Activated CD8-positive, alpha-beta T cell treated with anti-CD3 and anti-CD28 coated beads for 36 hours (primary cell): ENCODE results near the gene ACTL7A. TPM values are rescaled to one million over a fixed set of nuclear protein-coding genes. Genes with fewer than 3 reads are reported as not detected.

ENCODE experiments used
- ATAC-seq: fragments of 200-7000 bp; cut with Tn5 transposase; one replicate; pipeline ENCODE4 v1.10.0; 2021; ENCODE audit warnings: mild to moderate bottlenecking, moderate library complexity
- CTCF ChIA-PET: fragments of 350-600 bp; sonication (Branson Sonifier 250); formaldehyde crosslinking; loops from one replicate; lab custom pipeline; 2021; ENCODE audit warnings: antibody characterized with exemption; lab: Charles Lee
- POLR2A ChIA-PET: fragments of 350-600 bp; sonication (Branson Sonifier 250); formaldehyde crosslinking; loops from one replicate; lab custom pipeline; 2021; ENCODE audit warnings: antibody characterized with exemption; lab: Charles Lee
- DNase-seq: peaks from one replicate; pipeline ENCODE4 v3.0.0-alpha.2; 2020
- H3K27ac Mint-ChIP-seq: one replicate; pipeline ENCODE4 v1.8.0; 2021; ENCODE audit warnings: mild to moderate bottlenecking, mixed read lengths
- H3K27me3 Mint-ChIP-seq: one replicate; pipeline ENCODE4 v1.8.0; 2021; ENCODE audit warnings: mixed read lengths
- H3K36me3 Mint-ChIP-seq: one replicate; pipeline ENCODE4 v1.8.0; 2021; ENCODE audit warnings: low read depth, mixed read lengths
- H3K4me1 Mint-ChIP-seq: one replicate; pipeline ENCODE4 v1.8.0; 2021; ENCODE audit warnings: low read depth, mixed read lengths
- H3K4me3 Mint-ChIP-seq: one replicate; pipeline ENCODE4 v1.8.0; 2021; ENCODE audit warnings: mild to moderate bottlenecking, moderate library complexity, mixed read lengths
- H3K9me3 Mint-ChIP-seq: one replicate; pipeline ENCODE4 v1.8.0; 2021; ENCODE audit warnings: mixed read lengths
- intact Hi-C: fragments of 100-400 bp; cut with micrococcal nuclease; formaldehyde crosslinking; loops from one replicate; pipeline ENCODE4 v1.10.0; 2022
- total RNA-seq, 2 experiments: library from RNA; stranded (reverse); gene quantifications; one replicate each; pipeline ENCODE4 v1.2.3, GENCODE V29; 2021
- TF ChIP-seq, protein P1 (sequence below): fragments of 200-600 bp; IDR thresholded peaks from one replicate; pipeline ENCODE4 v1.8.0; 2022; ENCODE audit warnings: antibody characterized with exemption, mild to moderate bottlenecking

The ACTL7A gene
- total RNA-seq, 2 experiments from 2014 or later = not detected

- ChIA-PET CTCF (no interaction called here), POLR2A (no interaction called here)
- Mint-ChIP-seq H3K4me3 (no peak overlapping the region), H3K9me3 (no peaks in the 10 kb centered on the region), H3K27me3 (no peaks in the 10 kb centered on the region), H3K36me3 (peaks cover 38% of the 10 kb centered on the region), H3K4me1 (no peaks in the 10 kb centered on the region), H3K27ac (no peak overlapping the region)
- intact Hi-C loops = no loop called here
- ATAC-seq (no peak), DNase-seq (no peak)
- TF ChIP-seq, protein P1, sequence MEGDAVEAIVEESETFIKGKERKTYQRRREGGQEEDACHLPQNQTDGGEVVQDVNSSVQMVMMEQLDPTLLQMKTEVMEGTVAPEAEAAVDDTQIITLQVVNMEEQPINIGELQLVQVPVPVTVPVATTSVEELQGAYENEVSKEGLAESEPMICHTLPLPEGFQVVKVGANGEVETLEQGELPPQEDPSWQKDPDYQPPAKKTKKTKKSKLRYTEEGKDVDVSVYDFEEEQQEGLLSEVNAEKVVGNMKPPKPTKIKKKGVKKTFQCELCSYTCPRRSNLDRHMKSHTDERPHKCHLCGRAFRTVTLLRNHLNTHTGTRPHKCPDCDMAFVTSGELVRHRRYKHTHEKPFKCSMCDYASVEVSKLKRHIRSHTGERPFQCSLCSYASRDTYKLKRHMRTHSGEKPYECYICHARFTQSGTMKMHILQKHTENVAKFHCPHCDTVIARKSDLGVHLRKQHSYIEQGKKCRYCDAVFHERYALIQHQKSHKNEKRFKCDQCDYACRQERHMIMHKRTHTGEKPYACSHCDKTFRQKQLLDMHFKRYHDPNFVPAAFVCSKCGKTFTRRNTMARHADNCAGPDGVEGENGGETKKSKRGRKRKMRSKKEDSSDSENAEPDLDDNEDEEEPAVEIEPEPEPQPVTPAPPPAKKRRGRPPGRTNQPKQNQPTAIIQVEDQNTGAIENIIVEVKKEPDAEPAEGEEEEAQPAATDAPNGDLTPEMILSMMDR = no peak
Observed at GRCh38 chr9:108867829-108868228, 5.8 kb downstream of the ACTL7A start.

- ATAC-seq = no peak
- no peaks in the 10 kb centered on the region for H3K27me3 Mint-ChIP-seq
- H3K4me1 Mint-ChIP-seq = no peaks in the 10 kb centered on the region
- no peak for DNase-seq
- TF ChIP-seq, protein P1 = no peak
- ChIA-PET POLR2A (no interaction called here), CTCF (no interaction called here)
- peaks cover 49% of the 10 kb centered on the region for H3K36me3 Mint-ChIP-seq
- H3K9me3 Mint-ChIP-seq = no peaks in the 10 kb centered on the region
- H3K27ac Mint-ChIP-seq = no peak overlapping the region
- intact Hi-C loops = no loop called here
- no peak overlapping the region for H3K4me3 Mint-ChIP-seq
Observed at GRCh38 chr9:108869092-108869725, 7.1 kb downstream of the ACTL7A start.

DNA sequence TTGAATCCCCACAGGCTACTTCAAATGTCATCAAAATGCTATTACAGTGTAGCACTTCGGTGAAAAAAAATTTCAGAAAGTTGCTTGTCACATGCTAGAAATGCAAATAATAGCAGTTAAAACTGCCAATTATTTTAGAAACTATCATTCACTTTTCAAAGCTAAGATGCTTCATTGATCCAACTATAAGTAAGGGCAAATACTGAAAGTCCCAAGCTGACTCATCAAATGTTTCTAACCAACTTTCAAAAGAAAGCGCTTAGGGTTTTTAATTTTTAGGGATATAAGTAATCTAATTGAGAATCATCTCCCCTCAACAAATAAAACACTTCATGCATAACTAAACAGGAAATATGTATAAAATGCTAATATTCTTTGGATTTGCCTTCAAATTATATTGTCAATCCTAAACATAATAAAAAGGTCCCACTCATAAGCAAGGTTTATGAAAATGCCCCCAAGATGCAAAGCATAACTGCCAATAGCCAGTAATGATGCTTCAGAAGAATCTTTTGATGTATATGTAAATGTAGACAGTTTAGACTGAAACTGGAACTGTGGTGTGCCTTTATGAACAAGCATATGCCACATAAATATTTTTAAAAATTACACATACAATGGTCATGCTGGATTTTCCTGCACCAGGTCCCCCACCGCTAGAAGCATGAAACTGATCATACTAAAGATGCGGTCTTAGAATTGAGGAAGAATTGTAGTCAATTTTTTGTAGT lies 12.2 kb downstream of the ACTL7A start:
- CTCF ChIA-PET = interaction anchor here (0.6 kb wide), 1 partner anchor 368 kb away, joined by 3 read pairs; no protein-coding TSS in a partner anchor
- intact Hi-C loops = no loop called here
- no peak for ATAC-seq

DNA sequence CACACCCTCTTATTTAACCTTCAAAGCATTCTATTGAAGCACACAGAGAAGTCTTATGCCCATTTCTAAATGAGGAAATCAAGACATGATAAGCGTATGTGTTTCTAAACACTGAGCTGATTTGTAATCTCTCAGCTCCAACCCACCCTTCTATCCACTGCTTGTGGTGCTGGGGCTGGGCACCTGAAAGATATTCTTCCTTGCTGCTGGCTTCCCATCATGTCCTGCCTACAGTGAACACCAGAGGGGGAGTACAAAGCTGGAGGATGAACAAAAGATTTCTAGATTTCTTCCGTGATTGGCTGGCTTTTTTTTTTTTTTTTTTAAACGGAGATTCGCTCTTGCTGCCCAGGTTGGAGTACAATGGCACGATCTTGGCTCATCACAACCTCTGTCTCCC lies 14.4 kb downstream of the ACTL7A start:
- Mint-ChIP-seq H3K36me3 (peaks cover 56% of the 10 kb centered on the region), H3K27me3 (no peaks in the 10 kb centered on the region), H3K9me3 (no peaks in the 10 kb centered on the region), H3K4me1 (no peaks in the 10 kb centered on the region), H3K27ac (no peak overlapping the region), H3K4me3 (no peak overlapping the region)
- intact Hi-C loops = no loop called here
- ChIA-PET POLR2A (interaction anchor here (1.1 kb wide), 1 partner anchor 9 kb away, joined by 3 read pairs; no protein-coding TSS in a partner anchor), CTCF (no interaction called here)
- DNase-seq (no peak), ATAC-seq (no peak)
- TF ChIP-seq, protein P1 = no peak

More for the DNA sequence above, 12.2 kb downstream of the ACTL7A start:
- Mint-ChIP-seq H3K4me3 (no peak overlapping the region), H3K4me1 (no peaks in the 10 kb centered on the region), H3K27ac (no peak overlapping the region), H3K27me3 (no peaks in the 10 kb centered on the region), H3K36me3 (peaks cover 61% of the 10 kb centered on the region), H3K9me3 (no peaks in the 10 kb centered on the region)
- TF ChIP-seq, protein P1 = no peak
- POLR2A ChIA-PET = no interaction called here
- DNase-seq = no peak

DNA sequence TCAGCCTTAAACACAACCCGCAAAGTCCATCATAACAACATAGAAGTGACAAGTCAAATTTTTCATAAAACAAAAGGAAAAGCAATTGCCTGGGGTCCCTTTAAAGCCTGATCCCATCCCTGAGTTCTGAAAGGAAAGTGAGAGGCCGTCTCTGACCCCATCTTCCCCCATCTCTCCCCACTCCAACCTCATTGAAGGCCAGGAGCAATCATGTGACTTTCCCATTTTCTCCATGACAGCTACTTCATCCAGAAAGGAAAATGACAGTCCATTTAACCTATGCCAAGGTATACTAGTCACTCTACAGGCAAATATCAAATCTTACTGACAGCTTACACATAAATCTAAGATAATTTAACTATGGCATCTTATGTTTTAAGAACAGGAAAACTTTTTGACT lies 15.5 kb downstream of the ACTL7A start:
- Mint-ChIP-seq H3K9me3 (no peaks in the 10 kb centered on the region), H3K4me1 (no peaks in the 10 kb centered on the region), H3K36me3 (peaks cover 55% of the 10 kb centered on the region), H3K4me3 (no peak overlapping the region), H3K27me3 (no peaks in the 10 kb centered on the region), H3K27ac (no peak overlapping the region)
- ATAC-seq (no peak), DNase-seq (no peak)
- TF ChIP-seq, protein P1 = no peak
- ChIA-PET POLR2A (interaction anchor here (0.6 kb wide), 2 partner anchors 95 to 242 kb away, joined by 3 read pairs; no protein-coding TSS in a partner anchor), CTCF (no interaction called here)
- intact Hi-C loops = no loop called here
